GM12878 (cell line): Measurements from ENCODE around the gene KCNC1. TPM values are rescaled to one million over a fixed set of nuclear protein-coding genes. Genes with fewer than 3 reads are reported as not detected.

Source experiments
- ATAC-seq: fragments of 200-7000 bp; cut with Tn5 transposase; 3 replicates; pipeline ENCODE4 v1.9.1; 2020; ENCODE audit warnings: mild to moderate bottlenecking, moderate library complexity
- BruUV-seq: library from RNA; stranded (reverse); fragments of 400-500 nt; replicated peaks from 2 replicates; lab custom pipeline; 2021; lab: Mats Ljungman, UMichigan
- CTCF ChIA-PET: fragments of 300-600 bp; sonication (Branson Sonifier 250); formaldehyde crosslinking; extraction: SDS; loops from one replicate; lab custom pipeline; 2021; ENCODE audit warnings: inconsistent platforms; lab: Yijun Ruan, JAX
- POLR2A ChIA-PET: fragments of 350-600 bp; formaldehyde crosslinking; extraction: SDS; loops from one replicate; lab custom pipeline; 2021; ENCODE audit warnings: inconsistent platforms; lab: Charles Lee
- RAD21 ChIA-PET: fragments of 300-600 bp; sonication (Branson Sonifier 250); formaldehyde crosslinking; loops from one replicate; lab custom pipeline; 2023; ENCODE audit warnings: antibody characterized with exemption; ENCODE audit not compliant: unreplicated experiment; lab: Charles Lee
- SMC1A ChIA-PET: fragments of 300-600 bp; sonication (Branson Sonifier 250); formaldehyde crosslinking; loops from one replicate; lab custom pipeline; 2023; ENCODE audit not compliant: unreplicated experiment, uncharacterized antibody; lab: Charles Lee
- DNase-seq: peaks from one replicate; pipeline ENCODE4 v3.0.0-alpha.2; 2011; ENCODE audit warnings: low read depth, low spot score
- FAIRE-seq: peaks from 3 replicates; lab custom pipeline; 2011; peaks lifted over from hg19 to GRCh38; lab: Jason Lieb, UNC
- H2AFZ ChIP-seq: 2 replicates; pipeline ENCODE4 v1.6.0; 2011; ENCODE audit warnings: low read depth, low read length, control low read depth; ENCODE audit not compliant: control insufficient read depth
- H3K27ac ChIP-seq: 2 replicates; pipeline ENCODE4 v1.5.1; 2011; ENCODE audit warnings: control low read depth; ENCODE audit not compliant: control insufficient read depth, insufficient read depth
- H3K27me3 ChIP-seq, 2 experiments: replicated peaks in 1 of 2; 2 replicates each; pipeline versions ENCODE4 v1.6.0 to v1.6.1; 2011; ENCODE audit warnings: low read length in 1 of 2; ENCODE audit not compliant: control insufficient read depth in 2 of 2, insufficient read depth in 2 of 2
- H3K36me3 ChIP-seq, 2 experiments: 2 replicates each; pipeline ENCODE4 v1.5.1; 2011; ENCODE audit warnings: low read length in 1 of 2; ENCODE audit not compliant: control insufficient read depth in 2 of 2, insufficient read depth in 2 of 2
- H3K4me1 ChIP-seq: 2 replicates; pipeline ENCODE4 v1.6.1; 2011; ENCODE audit warnings: mild to moderate bottlenecking, low read length, moderate library complexity, mixed read lengths; ENCODE audit not compliant: control insufficient read depth, insufficient read depth
- H3K4me2 ChIP-seq: 2 replicates; pipeline ENCODE4 v1.6.0; 2011; ENCODE audit warnings: control low read depth; ENCODE audit not compliant: control insufficient read depth, insufficient read depth
- H3K4me3 ChIP-seq: fragments of 200-600 bp; sonication (generic); 2 replicates; pipeline ENCODE4 v1.5.1; 2016
- H3K79me2 ChIP-seq: 2 replicates; pipeline ENCODE4 v1.6.0; 2011; ENCODE audit warnings: low read length; ENCODE audit not compliant: control insufficient read depth, insufficient read depth
- H3K9ac ChIP-seq: 2 replicates; pipeline ENCODE4 v1.8.0; 2011; ENCODE audit warnings: low read length, control low read depth, mixed read lengths; ENCODE audit not compliant: control insufficient read depth, insufficient read depth
- H3K9me3 ChIP-seq: replicated peaks from 3 replicates; pipeline ENCODE4 v1.5.1; 2011; ENCODE audit warnings: mild to moderate bottlenecking, low read length; ENCODE audit not compliant: control insufficient read depth, insufficient read depth
- H4K20me1 ChIP-seq: 2 replicates; pipeline ENCODE4 v1.6.0; 2011; ENCODE audit not compliant: control insufficient read depth, insufficient read depth
- E2F8 ChIP-seq: fragments of 450-650 bp; IDR thresholded peaks from 2 replicates; pipeline ENCODE4 v1.6.1; 2018; ENCODE audit warnings: mild to moderate bottlenecking, low read depth, moderate library complexity; ENCODE audit not compliant: partially characterized antibody
- FOS ChIP-seq: IDR thresholded peaks from 3 replicates; pipeline ENCODE4 v1.6.1; 2011; ENCODE audit warnings: borderline replicate concordance; ENCODE audit not compliant: insufficient read length; ENCODE audit errors: extremely low read depth
- FOXM1 ChIP-seq: IDR thresholded peaks from 2 replicates; pipeline ENCODE4 v1.6.1; 2012; ENCODE audit warnings: low read depth, mild to moderate bottlenecking, inconsistent platforms, low read length, moderate library complexity
- HCFC1 ChIP-seq: fragments of 150-350 bp; IDR thresholded peaks from 2 replicates; pipeline ENCODE4 v1.6.1; 2014; ENCODE audit warnings: low read length
- NKRF ChIP-seq: fragments of 450-650 bp; conservative IDR thresholded peaks from 2 replicates; pipeline ENCODE4 v1.6.1; 2017; ENCODE audit warnings: mild to moderate bottlenecking, moderate library complexity
- NR2C2 ChIP-seq: IDR thresholded peaks from 2 replicates; pipeline ENCODE4 v1.6.1; 2011; ENCODE audit warnings: borderline replicate concordance, low read depth; ENCODE audit not compliant: control insufficient read depth, insufficient read length
- POLR2AphosphoS2 ChIP-seq: IDR thresholded peaks from 2 replicates; pipeline ENCODE4 v1.6.1; 2011; ENCODE audit warnings: low read depth, mild to moderate bottlenecking, low read length, improper control_type of control experiment, moderate library complexity
- RAD51 ChIP-seq: fragments of 450-650 bp; IDR thresholded peaks from 2 replicates; pipeline ENCODE4 v1.6.1; 2016; ENCODE audit warnings: moderate library complexity, mild to moderate bottlenecking, inconsistent platforms
- SMAD1 ChIP-seq: fragments of 450-650 bp; IDR thresholded peaks from 2 replicates; pipeline ENCODE4 v1.6.1; 2018; ENCODE audit warnings: mild to moderate bottlenecking, low read depth; ENCODE audit not compliant: partially characterized antibody
- SMAD5 ChIP-seq: IDR thresholded peaks from 2 replicates; pipeline ENCODE4 v1.6.1; 2016; ENCODE audit warnings: antibody characterized with exemption, low read depth
- SREBF2 ChIP-seq: IDR thresholded peaks from 2 replicates; pipeline ENCODE4 v1.6.1; 2012; ENCODE audit warnings: mild to moderate bottlenecking, low read length
- SUZ12 ChIP-seq: fragments of 200-600 bp; sonication (generic); IDR thresholded peaks from one replicate; pipeline ENCODE4 v1.6.1; 2018; ENCODE audit warnings: antibody characterized with exemption, mild to moderate bottlenecking; ENCODE audit not compliant: unreplicated experiment
- TAF1 ChIP-seq: IDR thresholded peaks from 2 replicates; pipeline ENCODE4 v1.6.1; 2011; ENCODE audit warnings: mild to moderate bottlenecking, low read depth, low read length, borderline replicate concordance
- whole genome bisulfite sequencing: methylation state at CpG from one replicate; pipeline ENCODE4 v1.1.6; 2016; ENCODE audit warnings: low lambda C conversion rate; ENCODE audit not compliant: insufficient replicate concordance, insufficient coverage; ENCODE audit errors: missing lambda C conversion rate; 5-methylcytosine and 5-hydroxymethylcytosine counted together
- in situ Hi-C: fragments of 300-500 bp; cut with MboI; formaldehyde crosslinking; loops from 9 replicates; pipeline ENCODE4 v1.14.3; 2018; ENCODE audit warnings: mixed read lengths
- intact Hi-C: fragments of 100-400 bp; cut with micrococcal nuclease; formaldehyde crosslinking; loops from one replicate; pipeline ENCODE4 v1.14.2; 2022; ENCODE audit not compliant: unreplicated experiment
- polyA plus RNA-seq, 11 experiments: library from polyadenylated mRNA; depleted of rRNA in 4 of 11; unstranded in 6 of 11; stranded (reverse) in 5 of 11; fragments of >200 nt; fragmentation: Nextera tagmentation in 4 of 11; fragmentation: Illumina TruSeq in 1 of 11; extraction: Ambion mirVana in 4 of 11; extraction: Trizol in 1 of 11; gene quantifications; 1 replicate in 1 of 11; 2 replicates in 10 of 11; pipeline versions ENCODE4 v1.2.1 to v1.2.3, GENCODE V29; 2011 to 2016; ENCODE audit warnings: inconsistent platforms in 2 of 11, missing spikeins in 2 of 11, low read depth in 1 of 11
- total RNA-seq, 4 experiments: library from RNA; depleted of rRNA in 3 of 4; stranded (reverse); fragments of >200 nt in 3 of 4; fragmentation: Illumina TruSeq in 1 of 4; extraction: Trizol in 1 of 4; gene quantifications; 2 replicates each; pipeline versions ENCODE4 v1.2.1 to v1.2.3, GENCODE V29; 2013 to 2021

Gene KCNC1
- total and polyA plus RNA-seq, 10 of the 15 experiments (the other 5 are each of a cell fraction or from before 2014, with no cell fraction given), result 0.27 to 0.34 TPM; not detected in 8

DNA sequence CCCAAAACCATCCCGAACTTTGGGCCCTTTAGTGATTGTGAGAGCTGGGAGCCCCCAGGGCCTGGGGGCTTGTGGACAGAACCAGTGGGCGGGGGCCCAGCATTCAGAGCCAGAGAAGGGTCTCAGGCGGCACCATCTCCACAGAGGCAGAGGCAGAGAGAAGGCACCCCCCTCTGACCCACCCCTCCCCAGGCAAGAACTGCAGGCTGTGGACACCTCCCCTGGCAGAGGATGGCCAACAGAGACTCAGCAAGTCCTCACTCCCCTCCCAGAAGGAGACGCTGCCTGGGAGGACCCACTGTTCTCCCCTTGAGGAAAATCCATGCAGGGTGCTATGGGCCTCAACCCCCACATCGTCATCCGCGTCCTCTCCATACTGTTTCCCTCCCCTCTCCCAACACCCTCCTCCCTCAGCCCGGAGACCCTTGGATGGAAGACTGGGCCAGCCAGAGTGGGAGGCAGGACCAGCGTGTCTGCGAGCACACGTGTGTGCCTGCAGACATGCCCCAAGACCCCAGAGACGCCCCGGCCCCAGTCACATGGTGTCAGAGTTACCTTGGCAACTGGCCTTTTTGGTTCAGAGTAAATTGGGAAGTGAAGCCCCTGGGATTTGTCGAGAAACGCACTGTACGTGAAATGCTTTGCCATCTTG, 42.6 kb downstream of the KCNC1 start:
- CTCF ChIA-PET, result no interaction called here
- H3K36me3 ChIP-seq, result no peaks in the 10 kb centered on the region
- POLR2A ChIA-PET, result no interaction called here
- no peak overlapping the region for H3K4me3 ChIP-seq
- RAD21 ChIA-PET, result no interaction called here
- H3K9ac ChIP-seq, result no peak overlapping the region
- FAIRE-seq (no peak), ATAC-seq (no peak), DNase-seq (no peak)
- TF ChIP-seq FOS (no peak), SUZ12 (no peak), NR2C2 (no peak), TAF1 (no peak), HCFC1 (no peak), RAD51 (no peak), NKRF (no peak), FOXM1 (no peak), SREBF2 (no peak), SMAD5 (no peak), POLR2AphosphoS2 (no peak), E2F8 (no peak), SMAD1 (no peak)
- no TSS peak for BruUV-seq
- H3K4me2 ChIP-seq, result no peak overlapping the region
- no peak overlapping the region for H2AFZ ChIP-seq
- H3K27ac ChIP-seq, result no peak overlapping the region
- intact Hi-C loops, result no loop called here
- WGBS, result 37% methylated on average over 16 of the region's 16 CpGs
- no peaks in the 10 kb centered on the region for H4K20me1 ChIP-seq
- H3K4me1 ChIP-seq, result no peaks in the 10 kb centered on the region
- no peaks in the 10 kb centered on the region for H3K79me2 ChIP-seq
- H3K27me3 ChIP-seq, result no peaks in the 10 kb centered on the region
- in situ Hi-C loops, result no loop called here
- no peaks in the 10 kb centered on the region for H3K9me3 ChIP-seq
- SMC1A ChIA-PET, result no interaction called here
